GM18909 (cell line): Measurements from ENCODE around the gene ARHGAP9.
"Not testable (repeated sequence)": the region's sequence is repeated elsewhere in the genome, so short reads cannot be mapped to it uniquely, and the experiment has no call there.

Source experiments
- ATAC-seq: cut with Tn5 transposase; IDR thresholded peaks from one replicate; pipeline ENCODE4 v1.9.1; 2021; ENCODE audit warnings: mild to moderate bottlenecking; ENCODE audit not compliant: unreplicated experiment, poor library complexity

The ARHGAP9 gene

GRCh38 chr12:57518176-57518919 is 38.7 kb upstream of the ARHGAP9 start:
- ATAC-seq = no peak

- ATAC-seq = not testable (repeated sequence)
Observed at GRCh38 chr12:57517718-57518117, 38.1 kb upstream of the ARHGAP9 start.

- no peak for ATAC-seq
Observed at GRCh38 chr12:57517187-57517586, 37.5 kb upstream of the ARHGAP9 start.

GRCh38 chr12:57516617-57517153 is 37.0 kb upstream of the ARHGAP9 start:
- no peak for ATAC-seq

GRCh38 chr12:57515934-57516541 is 36.4 kb upstream of the ARHGAP9 start:
- ATAC-seq = no peak

GRCh38 chr12:57515408-57515933 is 35.8 kb upstream of the ARHGAP9 start:
- ATAC-seq = no peak

GRCh38 chr12:57514720-57515407 is 35.2 kb upstream of the ARHGAP9 start:
- no peak for ATAC-seq

- not testable (repeated sequence) for ATAC-seq
Observed at GRCh38 chr12:57514246-57514645, 34.6 kb upstream of the ARHGAP9 start.

GRCh38 chr12:57513677-57514076 is 34.0 kb upstream of the ARHGAP9 start:
- not testable (repeated sequence) for ATAC-seq

- no peak for ATAC-seq
Observed at GRCh38 chr12:57513266-57513665, 33.6 kb upstream of the ARHGAP9 start.

- no peak for ATAC-seq
Observed at GRCh38 chr12:57512665-57513064, 33.0 kb upstream of the ARHGAP9 start.

GRCh38 chr12:57511588-57512325 is 32.1 kb upstream of the ARHGAP9 start:
- ATAC-seq = no peak

GRCh38 chr12:57511161-57511560 is 31.5 kb upstream of the ARHGAP9 start:
- ATAC-seq = no peak

- ATAC-seq = not testable (repeated sequence)
Observed at GRCh38 chr12:57507796-57508195, 28.1 kb upstream of the ARHGAP9 start.

- not testable (repeated sequence) for ATAC-seq
Observed at GRCh38 chr12:57506541-57506940, 26.9 kb upstream of the ARHGAP9 start.

GRCh38 chr12:57502311-57502969 is 22.8 kb upstream of the ARHGAP9 start:
- ATAC-seq = not testable (repeated sequence)

- no peak for ATAC-seq
Observed at GRCh38 chr12:57500213-57500612, 20.5 kb upstream of the ARHGAP9 start.

- ATAC-seq = no peak
Observed at GRCh38 chr12:57498571-57498970, 18.9 kb upstream of the ARHGAP9 start.

GRCh38 chr12:57498132-57498502 is 18.5 kb upstream of the ARHGAP9 start:
- no peak for ATAC-seq
